Keratinocyte (primary cell): Measurements from ENCODE around the gene SOX1. TPM values are rescaled to one million over a fixed set of nuclear protein-coding genes. Genes with fewer than 3 reads are reported as not detected.

Source experiments
- DNase-seq: peaks from one replicate; pipeline ENCODE4 v3.0.0-alpha.2; 2011; ENCODE audit warnings: low read depth, missing footprints, low spot score
- FAIRE-seq: peaks from 2 replicates; lab custom pipeline; 2011; peaks lifted over from hg19 to GRCh38; lab: Jason Lieb, UNC
- H2AFZ ChIP-seq: 2 replicates; pipeline ENCODE4 v1.6.0; 2012; ENCODE audit warnings: low read length, control low read depth, inconsistent platforms; ENCODE audit not compliant: control insufficient read depth
- H3K27ac ChIP-seq: 2 replicates; pipeline ENCODE4 v1.5.1; 2011; ENCODE audit warnings: low read length; ENCODE audit not compliant: control insufficient read depth, insufficient read depth
- H3K27me3 ChIP-seq: 3 replicates; pipeline ENCODE4 v1.6.0; 2011; ENCODE audit warnings: low read length; ENCODE audit not compliant: control insufficient read depth, insufficient read depth; ENCODE audit errors: extremely low read depth
- H3K36me3 ChIP-seq, 2 experiments: 2 replicates in 1 of 2; 3 replicates in 1 of 2; pipeline ENCODE4 v1.5.1; 2011; ENCODE audit warnings: low read length in 2 of 2, mild to moderate bottlenecking in 1 of 2; ENCODE audit not compliant: control insufficient read depth in 2 of 2, insufficient read depth in 2 of 2; ENCODE audit errors: extremely low read depth in 1 of 2
- H3K4me1 ChIP-seq: 3 replicates; pipeline ENCODE4 v1.5.1; 2011; ENCODE audit warnings: low read length; ENCODE audit not compliant: control insufficient read depth, insufficient read depth; ENCODE audit errors: extremely low read depth
- H3K4me2 ChIP-seq: 3 replicates; pipeline ENCODE4 v1.6.0; 2011; ENCODE audit warnings: low read depth, low read length; ENCODE audit not compliant: control insufficient read depth, insufficient read depth; ENCODE audit errors: extremely low read depth
- H3K4me3 ChIP-seq, 3 experiments: fragments of 200-600 bp in 1 of 3; sonication (generic) in 1 of 3; 2 replicates in 2 of 3; 3 replicates in 1 of 3; pipeline ENCODE4 v1.5.1; 2011 to 2016; ENCODE audit warnings: low read length in 3 of 3, mild to moderate bottlenecking in 3 of 3, control low read depth in 2 of 3, inconsistent platforms in 1 of 3, low read depth in 1 of 3, mixed read lengths in 1 of 3, mixed run types in 1 of 3, moderate library complexity in 1 of 3; ENCODE audit not compliant: control insufficient read depth in 2 of 3, insufficient read depth in 2 of 3; ENCODE audit errors: extremely low read depth in 1 of 3
- H3K79me2 ChIP-seq: 2 replicates; pipeline ENCODE4 v1.6.0; 2012; ENCODE audit warnings: low read length; ENCODE audit not compliant: control insufficient read depth, insufficient read depth
- H3K9ac ChIP-seq: 3 replicates; pipeline ENCODE4 v1.6.0; 2011; ENCODE audit warnings: low read length; ENCODE audit not compliant: control insufficient read depth, insufficient read depth; ENCODE audit errors: extremely low read depth
- H3K9me1 ChIP-seq: 3 replicates; pipeline ENCODE4 v1.6.0; 2011; ENCODE audit warnings: low read length; ENCODE audit not compliant: control insufficient read depth, insufficient read depth; ENCODE audit errors: extremely low read depth
- H3K9me3 ChIP-seq: 2 replicates; pipeline ENCODE4 v1.5.1; 2012; ENCODE audit warnings: low read depth, low read length; ENCODE audit not compliant: control insufficient read depth
- H4K20me1 ChIP-seq: 3 replicates; pipeline ENCODE4 v1.6.0; 2011; ENCODE audit warnings: low read length; ENCODE audit not compliant: control insufficient read depth, insufficient read depth; ENCODE audit errors: extremely low read depth
- EZH2 ChIP-seq: IDR thresholded peaks from one replicate; pipeline ENCODE4 v1.6.1; 2012; ENCODE audit warnings: inconsistent platforms, mild to moderate bottlenecking, low read length, moderate library complexity
- dilution Hi-C: fragments of 300-500 bp; cut with MboI; formaldehyde crosslinking; loops from one replicate; pipeline ENCODE4 v1.7.0; 2020; ENCODE audit warnings: low sequenced_read_pairs; ENCODE audit not compliant: extremely low pct_ligation_motif_present
- polyA plus RNA-seq, 5 experiments: library from polyadenylated mRNA; depleted of rRNA in 3 of 5; stranded (reverse) in 3 of 5; stranded (forward) in 1 of 5; unstranded in 1 of 5; fragments of >200 nt; gene quantifications; 1 replicate in 1 of 5; 2 replicates in 3 of 5; 3 replicates in 1 of 5; pipeline versions ENCODE4 v1.2.1 to v1.2.3, GENCODE V29; 2011 to 2012; ENCODE audit warnings: missing spikeins in 2 of 5, low read depth in 1 of 5, low replicate concordance in 1 of 5
- TF ChIP-seq, protein P1 (sequence below), 3 experiments: IDR thresholded peaks in 1 of 3; conservative IDR thresholded peaks in 1 of 3; optimal IDR thresholded peaks in 1 of 3; 2 replicates in 2 of 3; 3 replicates in 1 of 3; pipeline versions ENCODE3 to v1.5.1; 2011; ENCODE audit warnings: low read length in 3 of 3, mild to moderate bottlenecking in 3 of 3, moderate library complexity in 2 of 3, control low read depth in 1 of 3, inconsistent platforms in 1 of 3; ENCODE audit not compliant: insufficient read depth in 2 of 3; ENCODE audit errors: extremely low read depth in 1 of 3

Gene SOX1
- polyA plus RNA-seq, 1 donor (not counting 4 experiments of a cell fraction or from before 2014, with no cell fraction given): not detected

DNA sequence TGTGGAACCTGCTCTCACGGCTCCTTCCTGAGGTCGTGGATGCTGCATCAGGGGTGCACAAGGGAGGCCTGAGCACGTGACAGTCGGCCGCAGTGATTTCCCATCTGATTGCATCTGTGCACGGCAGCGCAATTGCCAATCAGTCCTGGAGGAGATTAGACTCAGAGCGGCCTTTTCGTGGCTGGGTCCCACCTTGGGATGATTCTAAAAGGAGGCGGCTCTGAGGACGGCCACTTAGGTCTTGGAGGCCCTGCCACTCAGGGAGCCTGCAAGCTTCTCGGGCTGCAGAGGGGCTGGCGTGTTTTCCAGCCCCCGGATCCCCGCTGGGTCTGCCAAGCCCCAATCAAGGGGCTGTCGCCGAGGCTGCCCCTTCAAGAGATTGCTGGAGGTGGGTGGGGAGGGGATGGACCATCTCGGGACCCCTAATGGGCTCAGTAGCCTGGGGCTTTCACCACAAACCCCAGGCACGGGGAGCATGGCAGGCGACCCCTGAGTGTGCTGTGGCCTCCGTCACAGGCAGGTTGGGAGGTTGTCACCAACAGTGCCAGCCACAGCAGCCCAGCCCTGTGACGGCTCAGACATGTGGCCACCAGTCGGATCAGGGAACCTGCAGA lies 51.6 kb downstream of the SOX1 start:
- Histone ChIP-seq H3K79me2 (no peaks in the 10 kb centered on the region), H3K4me1 (no peaks in the 10 kb centered on the region), H3K9me3 (peaks cover 14% of the 10 kb centered on the region), H3K9me1 (no peaks in the 10 kb centered on the region), H3K27ac (no peak overlapping the region), H4K20me1 (no peaks in the 10 kb centered on the region), H2AFZ (no peak overlapping the region), H3K27me3 (no peaks in the 10 kb centered on the region), H3K9ac (no peak overlapping the region), H3K4me2 (no peak overlapping the region), H3K4me3 (no peak overlapping the region), H3K36me3 (no peaks in the 10 kb centered on the region)
- dilution Hi-C loops: no loop called here
- TF ChIP-seq EZH2: no peak
- TF ChIP-seq, protein P1, sequence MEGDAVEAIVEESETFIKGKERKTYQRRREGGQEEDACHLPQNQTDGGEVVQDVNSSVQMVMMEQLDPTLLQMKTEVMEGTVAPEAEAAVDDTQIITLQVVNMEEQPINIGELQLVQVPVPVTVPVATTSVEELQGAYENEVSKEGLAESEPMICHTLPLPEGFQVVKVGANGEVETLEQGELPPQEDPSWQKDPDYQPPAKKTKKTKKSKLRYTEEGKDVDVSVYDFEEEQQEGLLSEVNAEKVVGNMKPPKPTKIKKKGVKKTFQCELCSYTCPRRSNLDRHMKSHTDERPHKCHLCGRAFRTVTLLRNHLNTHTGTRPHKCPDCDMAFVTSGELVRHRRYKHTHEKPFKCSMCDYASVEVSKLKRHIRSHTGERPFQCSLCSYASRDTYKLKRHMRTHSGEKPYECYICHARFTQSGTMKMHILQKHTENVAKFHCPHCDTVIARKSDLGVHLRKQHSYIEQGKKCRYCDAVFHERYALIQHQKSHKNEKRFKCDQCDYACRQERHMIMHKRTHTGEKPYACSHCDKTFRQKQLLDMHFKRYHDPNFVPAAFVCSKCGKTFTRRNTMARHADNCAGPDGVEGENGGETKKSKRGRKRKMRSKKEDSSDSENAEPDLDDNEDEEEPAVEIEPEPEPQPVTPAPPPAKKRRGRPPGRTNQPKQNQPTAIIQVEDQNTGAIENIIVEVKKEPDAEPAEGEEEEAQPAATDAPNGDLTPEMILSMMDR (optimal IDR thresholded peaks at IDR 0.05 in 1 of 3, IDR thresholded peaks at IDR 0.05 in 1 of 3, conservative IDR thresholded peaks at IDR 0.05 in 1 of 3; ENCODE audit: extremely low read depth in 1 of 3, insufficient read depth in 2 of 3, low read length in 3 of 3): no peak
- FAIRE-seq (no peak), DNase-seq (no peak)

DNA sequence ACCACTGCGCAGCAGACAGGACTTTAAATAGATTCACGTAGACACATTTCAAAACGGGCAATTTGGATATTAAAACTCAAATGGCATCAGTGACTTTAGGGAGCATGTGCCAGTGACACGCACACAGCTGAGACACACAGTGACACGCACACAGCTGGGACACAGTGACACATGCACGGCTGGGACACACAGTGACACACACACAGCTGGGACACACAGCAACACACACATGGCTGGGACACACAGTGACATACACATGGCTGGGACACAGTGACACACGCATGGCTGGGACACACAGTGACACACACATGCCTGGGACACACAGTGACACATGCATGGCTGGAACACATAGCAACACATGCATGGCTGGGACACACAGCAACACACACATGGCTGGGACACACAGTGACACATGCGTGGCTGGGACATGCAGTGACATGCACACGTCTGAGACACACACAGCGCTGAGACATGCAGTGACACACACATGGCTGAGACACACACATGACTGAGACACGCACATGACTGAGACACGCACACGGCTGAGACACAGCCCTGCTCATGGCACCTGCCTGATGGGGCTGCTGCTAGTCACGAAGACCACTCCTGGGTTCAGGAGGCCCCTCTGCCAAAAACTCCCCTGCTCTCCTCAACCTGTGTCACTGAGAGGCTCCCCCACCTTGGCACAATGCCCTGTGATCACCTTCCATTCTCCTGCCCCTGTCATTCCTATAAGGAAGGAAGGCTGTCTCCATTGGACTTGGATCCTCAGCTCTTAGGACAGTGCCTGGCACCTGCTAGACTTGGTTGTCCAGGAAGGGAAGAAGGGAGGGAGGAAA lies 52.5 kb downstream of the SOX1 start:
- no peak for DNase-seq

More for the DNA sequence above, 52.5 kb downstream of the SOX1 start:
- no peaks in the 10 kb centered on the region for H3K36me3 ChIP-seq
- no peak overlapping the region for H3K27ac ChIP-seq
- TF ChIP-seq, protein P1 (optimal IDR thresholded peaks at IDR 0.05 in 1 of 3, IDR thresholded peaks at IDR 0.05 in 1 of 3, conservative IDR thresholded peaks at IDR 0.05 in 1 of 3; ENCODE audit: extremely low read depth in 1 of 3, insufficient read depth in 2 of 3, low read length in 3 of 3): no peak
- no peak for TF ChIP-seq EZH2
- H3K9me3 ChIP-seq: peaks cover 14% of the 10 kb centered on the region
- H3K4me2 ChIP-seq: no peak overlapping the region
- no peaks in the 10 kb centered on the region for H3K27me3 ChIP-seq
- FAIRE-seq: no peak
- H4K20me1 ChIP-seq: no peaks in the 10 kb centered on the region
- no peaks in the 10 kb centered on the region for H3K79me2 ChIP-seq
- no peaks in the 10 kb centered on the region for H3K4me1 ChIP-seq
- no peak overlapping the region for H3K9ac ChIP-seq
- H2AFZ ChIP-seq: no peak overlapping the region
- dilution Hi-C loops: no loop called here
- H3K4me3 ChIP-seq: no peak overlapping the region
- no peaks in the 10 kb centered on the region for H3K9me1 ChIP-seq
